ENCODE results near the gene STOX2.

Gene STOX2

GRCh38 chr4:183907871-183908683, 3.0 kb downstream of the STOX2 start:
- DNase-seq: no peak
- H3K4me1 Mint-ChIP-seq: peaks cover 2% of the 10 kb centered on the region

GRCh38 chr4:183909187-183909586, 4.1 kb downstream of the STOX2 start:
- Mint-ChIP-seq H3K4me3 (no peak overlapping the region), H3K27me3 (peaks cover 42% of the 10 kb centered on the region), H3K9me3 (no peaks in the 10 kb centered on the region), H3K4me1 (peaks cover 2% of the 10 kb centered on the region), H3K27ac (no peak overlapping the region), H3K36me3 (ENCODE audit: low read depth) (no peaks in the 10 kb centered on the region)
- ATAC-seq (no peak), DNase-seq (no peak)

More at GRCh38 chr4:183907871-183908683, 3.0 kb downstream of the STOX2 start:
- no peak for ATAC-seq
- H3K4me3 Mint-ChIP-seq: no peak overlapping the region
- H3K36me3 Mint-ChIP-seq (ENCODE audit: low read depth): no peaks in the 10 kb centered on the region
- no peak overlapping the region for H3K27ac Mint-ChIP-seq
- H3K27me3 Mint-ChIP-seq: peaks cover 49% of the 10 kb centered on the region
- no peaks in the 10 kb centered on the region for H3K9me3 Mint-ChIP-seq

GRCh38 chr4:183909801-183910200, 4.7 kb downstream of the STOX2 start:
- no peak for DNase-seq
- Mint-ChIP-seq H3K27me3 (peaks cover 37% of the 10 kb centered on the region), H3K4me1 (peaks cover 1% of the 10 kb centered on the region), H3K4me3 (no peak overlapping the region), H3K36me3 (ENCODE audit: low read depth) (no peaks in the 10 kb centered on the region), H3K27ac (no peak overlapping the region), H3K9me3 (no peaks in the 10 kb centered on the region)
- no peak for ATAC-seq

GRCh38 chr4:183912585-183912984, 7.5 kb downstream of the STOX2 start:
- peaks cover 26% of the 10 kb centered on the region for H3K27me3 Mint-ChIP-seq
- no peak overlapping the region for H3K27ac Mint-ChIP-seq
- H3K9me3 Mint-ChIP-seq: no peaks in the 10 kb centered on the region
- ATAC-seq (no peak), DNase-seq (no peak)
- no peaks in the 10 kb centered on the region for H3K36me3 Mint-ChIP-seq (ENCODE audit: low read depth)
- no peaks in the 10 kb centered on the region for H3K4me1 Mint-ChIP-seq
- no peak overlapping the region for H3K4me3 Mint-ChIP-seq

- peaks cover 3% of the 10 kb centered on the region for H3K27me3 Mint-ChIP-seq
- H3K9me3 Mint-ChIP-seq: no peaks in the 10 kb centered on the region
Observed at GRCh38 chr4:183915976-183916375, 10.9 kb downstream of the STOX2 start.

GRCh38 chr4:183918696-183919095, 13.6 kb downstream of the STOX2 start:
- no peak overlapping the region for H3K4me3 Mint-ChIP-seq
- H3K27me3 Mint-ChIP-seq: peaks cover 6% of the 10 kb centered on the region
- DNase-seq (no peak), ATAC-seq (no peak)
- no peaks in the 10 kb centered on the region for H3K36me3 Mint-ChIP-seq (ENCODE audit: low read depth)
- H3K27ac Mint-ChIP-seq: no peak overlapping the region
- H3K9me3 Mint-ChIP-seq: no peaks in the 10 kb centered on the region
- no peaks in the 10 kb centered on the region for H3K4me1 Mint-ChIP-seq

More at GRCh38 chr4:183915976-183916375, 10.9 kb downstream of the STOX2 start:
- H3K4me3 Mint-ChIP-seq: no peak overlapping the region
- no peaks in the 10 kb centered on the region for H3K36me3 Mint-ChIP-seq (ENCODE audit: low read depth)
- DNase-seq (no peak), ATAC-seq (no peak)
- no peak overlapping the region for H3K27ac Mint-ChIP-seq
- no peaks in the 10 kb centered on the region for H3K4me1 Mint-ChIP-seq

- Mint-ChIP-seq H3K36me3 (ENCODE audit: low read depth) (no peaks in the 10 kb centered on the region), H3K27ac (no peak overlapping the region), H3K4me3 (no peak overlapping the region), H3K9me3 (no peaks in the 10 kb centered on the region), H3K27me3 (peaks cover 3% of the 10 kb centered on the region), H3K4me1 (no peaks in the 10 kb centered on the region)
- DNase-seq (no peak), ATAC-seq (no peak)
Observed at GRCh38 chr4:183919141-183919540, 14.0 kb downstream of the STOX2 start.

GRCh38 chr4:183920512-183920911, 15.4 kb downstream of the STOX2 start:
- peaks cover 3% of the 10 kb centered on the region for H3K27me3 Mint-ChIP-seq
- DNase-seq (no peak), ATAC-seq (no peak)
- no peaks in the 10 kb centered on the region for H3K4me1 Mint-ChIP-seq
- no peak overlapping the region for H3K27ac Mint-ChIP-seq
- no peaks in the 10 kb centered on the region for H3K36me3 Mint-ChIP-seq (ENCODE audit: low read depth)
- no peaks in the 10 kb centered on the region for H3K9me3 Mint-ChIP-seq
- no peak overlapping the region for H3K4me3 Mint-ChIP-seq

- ATAC-seq (no peak), DNase-seq (no peak)
- H3K4me3 Mint-ChIP-seq: no peak overlapping the region
- no peak overlapping the region for H3K27ac Mint-ChIP-seq
- no peaks in the 10 kb centered on the region for H3K9me3 Mint-ChIP-seq
- no peaks in the 10 kb centered on the region for H3K4me1 Mint-ChIP-seq
- H3K27me3 Mint-ChIP-seq: peaks cover 3% of the 10 kb centered on the region
- no peaks in the 10 kb centered on the region for H3K36me3 Mint-ChIP-seq (ENCODE audit: low read depth)
Observed at GRCh38 chr4:183921335-183921734, 16.2 kb downstream of the STOX2 start.

GRCh38 chr4:183924362-183925044, 19.4 kb downstream of the STOX2 start:
- Mint-ChIP-seq H3K27ac (no peak overlapping the region), H3K4me1 (no peaks in the 10 kb centered on the region), H3K9me3 (no peaks in the 10 kb centered on the region), H3K4me3 (no peak overlapping the region), H3K36me3 (ENCODE audit: low read depth) (no peaks in the 10 kb centered on the region), H3K27me3 (peaks cover 3% of the 10 kb centered on the region)
- no peak for ATAC-seq
- DNase-seq: no peak

- H3K4me3 Mint-ChIP-seq: no peak overlapping the region
- no peak overlapping the region for H3K27ac Mint-ChIP-seq
- no peaks in the 10 kb centered on the region for H3K4me1 Mint-ChIP-seq
- no peaks in the 10 kb centered on the region for H3K9me3 Mint-ChIP-seq
- ATAC-seq: no peak
- no peaks in the 10 kb centered on the region for H3K36me3 Mint-ChIP-seq (ENCODE audit: low read depth)
- no peak for DNase-seq
- peaks cover 3% of the 10 kb centered on the region for H3K27me3 Mint-ChIP-seq
Observed at GRCh38 chr4:183926950-183927349, 21.8 kb downstream of the STOX2 start.

GRCh38 chr4:183932576-183932975, 27.5 kb downstream of the STOX2 start:
- DNase-seq (no peak), ATAC-seq (no peak)
- no peaks in the 10 kb centered on the region for H3K36me3 Mint-ChIP-seq (ENCODE audit: low read depth)
- H3K9me3 Mint-ChIP-seq: no peaks in the 10 kb centered on the region
- no peak overlapping the region for H3K27ac Mint-ChIP-seq
- H3K27me3 Mint-ChIP-seq: no peaks in the 10 kb centered on the region
- no peak overlapping the region for H3K4me3 Mint-ChIP-seq
- H3K4me1 Mint-ChIP-seq: no peaks in the 10 kb centered on the region

- no peak overlapping the region for H3K27ac Mint-ChIP-seq
- H3K36me3 Mint-ChIP-seq (ENCODE audit: low read depth): no peaks in the 10 kb centered on the region
- no peak for ATAC-seq
- H3K4me1 Mint-ChIP-seq: no peaks in the 10 kb centered on the region
- DNase-seq: no peak
- no peaks in the 10 kb centered on the region for H3K9me3 Mint-ChIP-seq
- no peak overlapping the region for H3K4me3 Mint-ChIP-seq
- no peaks in the 10 kb centered on the region for H3K27me3 Mint-ChIP-seq
Observed at GRCh38 chr4:183934761-183935160, 29.7 kb downstream of the STOX2 start.

- H3K27me3 Mint-ChIP-seq: no peaks in the 10 kb centered on the region
Observed at GRCh38 chr4:183935355-183936005, 30.4 kb downstream of the STOX2 start.

GRCh38 chr4:183936047-183936446, 30.9 kb downstream of the STOX2 start:
- no peaks in the 10 kb centered on the region for H3K9me3 Mint-ChIP-seq
- DNase-seq (no peak), ATAC-seq (no peak)
- H3K4me3 Mint-ChIP-seq: no peak overlapping the region
- no peak overlapping the region for H3K27ac Mint-ChIP-seq
- H3K4me1 Mint-ChIP-seq: no peaks in the 10 kb centered on the region
- H3K36me3 Mint-ChIP-seq (ENCODE audit: low read depth): no peaks in the 10 kb centered on the region
- H3K27me3 Mint-ChIP-seq: no peaks in the 10 kb centered on the region

More at GRCh38 chr4:183935355-183936005, 30.4 kb downstream of the STOX2 start:
- no peak for DNase-seq
- no peaks in the 10 kb centered on the region for H3K4me1 Mint-ChIP-seq
- H3K36me3 Mint-ChIP-seq (ENCODE audit: low read depth): no peaks in the 10 kb centered on the region
- H3K4me3 Mint-ChIP-seq: no peak overlapping the region
- ATAC-seq: no peak
- H3K27ac Mint-ChIP-seq: no peak overlapping the region
- no peaks in the 10 kb centered on the region for H3K9me3 Mint-ChIP-seq

All from activated naive CD8-positive, alpha-beta T cell treated with anti-CD3 and anti-CD28 coated beads, Interleukin-2, amount 50 U/mL, for 24 hours (primary cell).